GM18870 (cell line): Measurements from ENCODE around the gene LRRC47.

Experiments
- ATAC-seq: cut with Tn5 transposase; IDR thresholded peaks from one replicate; pipeline ENCODE4 v1.9.1; 2021; ENCODE audit warnings: moderate library complexity; ENCODE audit not compliant: unreplicated experiment

The LRRC47 gene

GRCh38 chr1:3735027-3735681 is 61.1 kb downstream of the LRRC47 start:
- no peak for ATAC-seq

DNA sequence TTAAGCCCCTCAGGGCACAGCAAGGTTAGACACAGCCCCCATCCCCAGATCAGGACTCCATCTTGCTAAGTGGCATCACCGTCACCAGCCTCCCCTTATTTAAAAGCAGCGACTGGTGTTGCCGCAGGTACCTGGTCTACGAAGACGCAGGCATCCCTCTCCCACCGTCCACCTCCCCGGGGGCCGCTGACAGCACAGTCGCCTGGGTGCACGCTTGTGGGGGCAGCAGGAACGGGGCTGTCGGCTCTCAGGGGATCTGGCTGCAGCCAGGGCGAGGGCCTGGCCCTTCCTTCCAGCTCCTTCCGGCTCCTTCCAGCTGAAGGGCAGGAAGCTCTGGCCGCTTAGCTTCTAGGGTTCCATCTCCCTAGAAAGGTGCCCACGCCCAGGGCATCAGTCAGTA is 61.7 kb downstream of the LRRC47 start:
- no peak for ATAC-seq

DNA sequence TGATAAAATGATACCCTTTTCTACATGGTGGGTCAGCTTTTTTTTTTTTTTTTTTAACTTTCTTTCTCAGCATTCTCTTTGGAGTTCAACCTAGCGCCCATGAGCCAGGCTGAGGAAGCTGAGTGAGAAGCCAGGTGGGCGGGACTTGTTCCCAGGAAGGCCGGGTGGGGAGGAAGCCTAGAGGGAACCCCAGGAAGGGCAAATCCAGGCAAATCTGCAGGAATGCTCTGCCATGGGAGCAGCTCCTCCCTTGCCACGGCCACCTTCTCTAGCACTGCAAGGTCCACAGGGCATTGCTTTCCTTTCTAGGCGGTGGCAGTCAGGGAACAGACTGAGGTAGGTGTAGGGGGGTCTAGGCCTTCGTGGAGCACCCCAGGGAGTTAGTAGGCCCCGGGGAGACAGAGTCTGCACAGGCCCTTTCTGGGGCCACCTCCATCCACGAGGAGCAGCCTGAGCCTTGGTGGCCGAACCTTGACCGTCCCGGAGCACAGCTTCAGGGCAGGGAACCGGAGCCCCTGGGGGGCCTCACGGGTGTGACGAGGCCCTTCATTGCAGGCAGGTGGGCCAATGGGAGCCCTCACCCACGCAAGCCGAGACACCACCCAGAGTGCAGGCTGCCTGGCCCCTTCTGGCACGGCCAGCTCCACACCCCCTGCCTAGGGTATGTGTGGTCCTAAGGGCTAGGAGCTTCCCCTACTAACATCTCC is 62.3 kb downstream of the LRRC47 start:
- no peak for ATAC-seq

- no peak for ATAC-seq
Observed at GRCh38 chr1:3733094-3733882, 63.0 kb downstream of the LRRC47 start.

DNA sequence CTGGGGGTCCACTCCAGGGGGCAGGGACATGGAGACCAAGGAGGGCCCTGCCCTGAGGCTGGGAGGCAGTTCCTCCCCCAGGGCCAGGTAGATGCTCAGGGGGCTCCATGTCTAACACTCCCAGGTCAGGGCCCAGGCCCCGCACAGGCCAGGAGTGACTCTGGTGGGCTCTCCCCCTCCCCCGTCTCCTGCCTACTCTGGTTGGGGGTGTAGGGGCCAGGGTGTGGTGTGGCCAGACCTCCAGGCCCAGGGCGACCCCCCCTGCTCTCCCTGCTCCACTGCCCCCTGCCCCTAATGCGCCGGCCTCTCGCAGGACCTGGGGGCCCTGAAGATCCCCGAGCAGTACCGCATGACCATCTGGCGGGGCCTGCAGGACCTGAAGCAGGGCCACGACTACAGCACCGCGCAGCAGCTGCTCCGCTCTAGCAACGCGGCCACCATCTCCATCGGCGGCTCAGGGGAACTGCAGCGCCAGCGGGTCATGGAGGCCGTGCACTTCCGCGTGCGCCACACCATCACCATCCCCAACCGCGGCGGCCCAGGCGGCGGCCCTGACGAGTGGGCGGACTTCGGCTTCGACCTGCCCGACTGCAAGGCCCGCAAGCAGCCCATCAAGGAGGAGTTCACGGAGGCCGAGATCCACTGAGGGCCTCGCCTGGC is 63.7 kb downstream of the LRRC47 start:
- ATAC-seq, result no peak

GRCh38 chr1:3731583-3732433 is 64.5 kb downstream of the LRRC47 start:
- ATAC-seq, result no peak

DNA sequence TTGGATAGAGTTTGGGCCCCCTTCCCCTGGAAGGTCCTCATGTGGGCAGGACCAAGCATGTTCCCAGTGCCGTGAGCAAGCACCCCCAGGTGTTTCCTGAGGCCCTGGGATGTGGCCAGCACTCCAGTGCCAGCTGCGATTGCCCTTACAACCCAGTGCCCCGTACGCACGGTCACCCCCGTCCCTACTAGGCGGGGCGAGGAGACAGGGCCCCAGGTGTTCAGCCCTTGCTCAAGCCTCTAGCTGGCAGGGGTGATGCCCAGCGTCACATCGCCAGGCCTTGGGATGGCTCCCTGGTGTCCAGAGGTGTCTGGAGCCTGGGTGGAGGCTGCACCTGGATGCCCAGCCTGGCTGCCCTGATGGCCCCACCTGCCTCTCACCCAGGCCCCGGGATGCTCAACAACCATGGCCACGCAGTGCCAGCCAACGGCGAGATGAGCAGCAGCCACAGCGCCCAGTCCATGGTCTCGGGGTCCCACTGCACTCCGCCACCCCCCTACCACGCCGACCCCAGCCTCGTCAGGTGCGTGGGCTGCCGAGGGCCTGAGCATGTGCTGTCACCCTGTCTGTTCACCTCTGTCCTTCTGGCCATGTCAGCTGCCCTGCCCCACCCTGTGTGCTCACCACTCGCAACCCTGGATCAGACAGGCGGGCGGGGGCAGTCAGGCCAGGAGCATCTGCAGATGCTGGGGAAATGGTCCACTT is 65.6 kb downstream of the LRRC47 start:
- ATAC-seq, result no peak

DNA sequence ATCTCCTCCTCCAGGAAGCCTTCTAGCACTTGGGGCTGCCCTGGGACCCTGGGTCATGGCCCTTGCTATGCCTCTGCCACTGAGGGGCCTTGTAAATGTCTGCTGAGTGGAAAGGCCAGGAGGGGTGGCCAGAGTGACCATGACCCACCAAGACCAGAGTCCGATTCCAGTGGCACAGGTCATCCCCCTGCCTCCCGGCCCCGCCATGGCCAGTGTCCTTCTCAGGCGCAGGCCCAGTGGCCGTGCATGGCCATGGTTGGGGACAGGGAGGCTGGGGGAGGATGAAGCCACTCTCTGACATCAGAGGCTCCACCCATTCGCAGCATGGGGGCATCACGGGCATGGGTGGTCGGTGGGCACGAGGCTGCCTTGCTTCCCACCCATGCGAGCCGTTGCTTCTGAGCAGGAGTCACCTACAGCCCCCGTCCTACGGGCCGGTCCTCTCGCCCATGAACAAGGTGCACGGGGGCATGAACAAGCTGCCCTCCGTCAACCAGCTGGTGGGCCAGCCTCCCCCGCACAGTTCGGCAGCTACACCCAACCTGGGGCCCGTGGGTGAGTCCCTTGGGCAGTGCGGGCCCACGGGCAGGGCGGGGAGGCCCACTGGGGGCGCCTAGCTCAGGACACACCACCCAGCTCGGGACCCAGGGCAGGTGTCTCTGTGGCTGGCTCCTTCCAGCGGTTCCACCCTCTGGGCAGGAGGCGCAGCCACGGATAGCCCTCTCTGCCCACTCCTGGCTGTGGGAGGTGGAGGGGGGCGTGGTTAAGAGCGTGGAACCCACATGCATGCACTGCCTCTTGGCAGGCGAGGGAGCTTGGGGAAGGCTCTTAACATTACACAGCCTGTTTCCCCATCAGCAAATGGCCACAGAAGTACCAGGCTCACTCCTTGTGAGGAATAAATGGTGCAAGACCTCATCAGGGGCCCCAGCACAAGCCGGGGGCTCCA is 66.4 kb downstream of the LRRC47 start:
- no peak for ATAC-seq
